Cerebellar nuclear complex (tissue), 1 donor: ENCODE data around the gene TPK1.
"Not testable (repeated sequence)": the region's sequence is repeated elsewhere in the genome, so short reads cannot be mapped to it uniquely, and the experiment has no call there.

ENCODE experiments used
- DNase-seq, 2 experiments: peaks; one replicate each; lab custom pipeline; 2025; lab: John Stamatoyannopoulos, UW

The TPK1 gene

DNA sequence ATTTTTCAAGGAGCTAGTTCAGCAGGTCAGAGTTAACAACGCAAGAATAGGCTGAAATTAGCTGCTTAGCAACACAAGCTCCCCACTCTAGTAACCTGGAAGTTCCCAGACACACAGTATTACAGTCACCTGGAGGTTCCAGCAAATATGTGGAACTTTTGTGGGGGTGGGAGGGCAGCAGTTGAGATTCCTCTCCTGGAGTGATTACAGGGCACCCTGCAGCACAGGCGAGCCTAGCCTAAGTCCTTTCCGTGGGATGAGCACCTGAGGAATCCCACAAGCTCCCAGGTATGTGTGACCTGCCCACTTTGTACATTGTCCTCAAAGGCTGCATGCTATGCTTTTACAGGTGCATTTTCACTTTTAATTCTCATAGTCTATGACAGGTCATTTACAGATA is 13.6 kb downstream of the TPK1 start:
- no peak for DNase-seq

- no peak for DNase-seq
Measured at GRCh38 chr7:144821067-144821466, 14.8 kb downstream of the TPK1 start.

DNA sequence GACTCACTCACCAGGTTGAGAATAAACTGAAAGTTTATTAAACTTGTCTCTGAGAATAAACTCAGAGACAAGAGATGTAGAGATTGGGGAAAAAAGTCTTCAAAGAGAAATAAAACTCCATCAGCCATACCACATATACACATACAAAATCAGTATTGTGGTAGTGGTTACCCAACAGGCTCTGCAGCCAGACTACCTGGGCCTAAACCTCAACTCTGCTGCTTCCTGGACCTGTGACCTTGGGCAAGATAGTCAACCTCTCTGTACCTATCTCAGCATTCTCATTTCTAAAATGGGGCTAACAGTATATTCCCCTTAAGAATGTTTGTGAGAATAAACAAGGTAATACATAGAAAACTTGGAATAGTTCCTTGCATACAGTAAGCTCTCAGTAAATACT is 15.3 kb downstream of the TPK1 start:
- no peak for DNase-seq

GRCh38 chr7:144819566-144819965 is 16.3 kb downstream of the TPK1 start:
- DNase-seq, result no peak

DNA sequence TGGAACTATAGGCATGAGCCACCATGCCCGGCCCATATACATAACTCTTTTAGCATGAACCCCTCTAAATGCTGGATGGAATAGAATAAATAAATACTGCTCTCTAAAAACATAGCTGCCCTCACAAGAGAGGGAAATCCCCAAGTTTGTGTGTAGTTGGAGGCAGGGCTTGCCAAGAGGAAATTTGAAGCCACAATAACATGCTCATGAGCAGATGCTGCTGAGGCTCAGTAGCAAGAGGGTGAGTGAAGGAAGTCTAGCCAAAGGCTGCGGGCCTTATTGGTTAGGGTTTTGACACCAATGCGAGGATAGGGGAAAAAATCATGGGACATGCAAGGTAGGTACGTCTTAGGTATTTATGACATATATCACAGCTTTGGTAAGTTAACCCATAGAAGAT is 17.3 kb downstream of the TPK1 start:
- no peak for DNase-seq

GRCh38 chr7:144817001-144817400 is 18.9 kb downstream of the TPK1 start:
- no peak for DNase-seq

- no peak for DNase-seq
Measured at GRCh38 chr7:144814299-144814698, 21.6 kb downstream of the TPK1 start.

GRCh38 chr7:144812379-144813283 is 23.2 kb downstream of the TPK1 start:
- no peak for DNase-seq

GRCh38 chr7:144805627-144806239 is 30.1 kb downstream of the TPK1 start:
- DNase-seq, result no peak

GRCh38 chr7:144800678-144801436 is 35.0 kb downstream of the TPK1 start:
- DNase-seq, result not testable (repeated sequence)

DNA sequence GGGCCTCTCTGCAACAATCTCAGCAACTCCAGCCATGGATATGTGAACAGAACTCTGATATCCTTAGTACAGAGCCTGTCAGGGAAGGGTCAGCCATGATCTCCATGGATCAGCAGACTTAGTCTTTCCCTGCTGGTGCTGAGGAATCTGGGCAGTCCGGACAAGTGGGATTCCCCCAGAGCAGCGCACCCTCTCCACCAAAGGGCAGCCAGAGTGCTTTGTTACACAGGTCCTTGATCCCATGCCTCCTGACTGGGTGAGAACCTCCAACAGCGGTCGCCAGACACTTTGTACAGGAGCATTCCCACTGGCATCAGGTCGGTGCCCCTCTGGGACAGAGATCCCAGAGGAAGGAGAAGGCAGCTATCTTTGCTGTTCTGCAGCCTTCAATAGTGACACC is 38.9 kb downstream of the TPK1 start:
- no peak for DNase-seq

DNA sequence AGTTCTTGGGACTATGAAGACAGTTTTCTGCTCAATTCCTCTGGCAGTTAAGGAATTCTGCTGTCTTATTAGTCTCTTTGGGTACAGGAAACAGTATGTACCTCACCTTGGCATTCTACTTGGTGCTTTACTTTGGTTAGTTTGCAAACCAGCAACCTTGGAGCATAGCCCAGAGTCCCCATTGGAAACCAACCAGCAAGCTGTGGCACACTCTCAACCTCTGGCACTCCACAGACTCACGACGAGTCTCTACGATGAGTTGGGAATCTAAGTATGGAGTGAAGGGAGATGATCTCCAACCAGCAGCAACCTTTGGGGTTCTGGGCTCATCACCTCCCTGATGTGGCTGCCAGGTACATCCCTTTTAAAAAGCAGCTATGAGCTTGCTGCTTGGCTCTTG is 43.8 kb downstream of the TPK1 start:
- DNase-seq, result no peak

- DNase-seq, result no peak
Measured at GRCh38 chr7:144791488-144791887, 44.4 kb downstream of the TPK1 start.

DNA sequence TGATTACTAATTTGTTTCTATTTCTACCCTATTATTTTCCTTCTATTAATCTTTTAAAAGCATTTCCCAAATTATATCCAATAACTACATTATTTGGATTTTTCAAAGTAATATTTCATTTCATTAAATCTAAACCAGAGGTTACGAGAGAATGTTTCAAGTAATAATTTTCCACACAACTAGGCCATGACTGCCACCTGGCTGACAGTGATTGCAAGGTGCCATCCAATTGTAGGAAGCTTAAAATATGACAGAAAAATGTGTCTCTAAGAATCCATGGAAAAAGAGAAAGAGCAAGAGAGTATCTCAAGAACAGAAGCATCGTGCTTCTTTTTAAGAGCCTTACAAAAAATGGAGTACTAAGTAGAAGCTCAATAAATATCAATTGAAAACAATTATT is 48.7 kb downstream of the TPK1 start:
- DNase-seq, result no peak

GRCh38 chr7:144786522-144786921 is 49.3 kb downstream of the TPK1 start:
- DNase-seq, result no peak

DNA sequence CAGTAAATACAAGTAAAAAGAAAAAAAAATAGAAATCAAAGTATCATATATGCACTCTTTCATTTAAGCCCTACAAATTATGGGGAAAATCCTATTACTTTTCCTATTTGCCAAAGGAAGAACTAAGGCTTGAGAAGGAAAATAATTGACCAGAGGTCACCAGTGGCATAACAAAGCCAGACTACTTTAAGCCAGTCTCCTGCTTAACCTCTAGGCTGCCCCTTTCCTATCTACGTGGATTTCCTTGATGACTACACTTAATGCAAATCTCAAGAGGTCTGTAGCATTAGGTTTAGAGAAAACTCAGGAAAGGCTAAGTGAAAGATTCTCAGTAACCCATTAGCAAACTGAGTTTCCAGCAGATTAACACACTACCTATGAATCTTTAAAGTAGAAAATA is 49.8 kb downstream of the TPK1 start:
- DNase-seq, result no peak

DNA sequence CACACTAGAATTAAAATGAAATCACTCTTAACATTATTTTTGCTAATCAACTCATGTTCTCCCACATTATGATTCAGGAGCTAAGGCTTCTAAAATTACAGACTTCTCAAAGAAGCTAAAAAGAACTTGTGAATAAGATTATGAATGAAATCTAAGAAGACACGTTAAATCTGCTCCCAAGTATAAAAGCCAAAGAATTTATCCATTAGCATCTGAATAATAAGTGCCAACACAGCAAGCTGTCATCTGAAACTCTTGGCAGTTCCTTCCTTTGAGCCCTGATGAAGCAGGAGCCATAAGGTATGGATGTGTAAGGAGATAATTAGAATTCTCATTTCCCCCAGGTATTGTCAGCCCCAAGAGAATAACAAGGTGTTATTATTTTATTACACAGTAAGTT is 50.3 kb downstream of the TPK1 start:
- no peak for DNase-seq

GRCh38 chr7:144784943-144785342 is 50.9 kb downstream of the TPK1 start:
- no peak for DNase-seq

DNA sequence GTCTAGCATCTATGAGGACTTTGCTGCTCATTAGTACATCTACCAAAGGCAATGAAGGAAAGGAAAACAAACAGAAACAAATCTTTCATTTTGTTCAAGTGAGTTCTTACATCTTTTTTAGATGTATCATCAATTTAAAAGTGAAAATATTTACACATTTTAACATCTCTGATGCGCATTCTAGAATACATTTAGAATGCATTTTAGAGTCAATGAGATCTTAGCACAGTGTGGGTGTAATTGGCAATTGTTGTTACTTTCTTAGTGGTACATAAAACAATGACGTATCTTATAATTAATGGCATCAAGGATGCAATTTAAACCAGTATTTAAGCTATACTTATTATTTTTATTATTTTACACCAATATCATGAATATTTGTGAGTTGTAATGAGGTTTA is 51.4 kb downstream of the TPK1 start:
- no peak for DNase-seq

DNA sequence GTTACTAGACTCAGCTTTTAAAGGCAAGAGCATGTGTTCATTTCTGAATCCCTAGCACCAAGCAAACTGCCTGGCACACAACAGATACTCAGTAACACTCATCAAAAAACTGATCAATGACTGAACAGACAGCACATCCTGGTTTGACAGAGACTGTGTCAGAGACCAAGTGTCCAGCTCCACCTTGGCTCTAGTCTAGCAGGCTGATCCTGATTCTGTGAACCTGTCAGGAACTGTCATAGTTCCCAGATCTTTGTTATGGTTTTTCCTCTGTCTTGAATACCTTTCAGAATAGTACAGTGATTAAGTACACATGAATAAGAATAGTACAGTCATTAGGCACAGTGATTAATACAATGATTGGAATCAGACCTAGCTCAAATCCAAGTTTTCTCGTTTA is 53.0 kb downstream of the TPK1 start:
- DNase-seq, result no peak

- DNase-seq, result no peak
Measured at GRCh38 chr7:144780071-144780608, 55.7 kb downstream of the TPK1 start.

DNA sequence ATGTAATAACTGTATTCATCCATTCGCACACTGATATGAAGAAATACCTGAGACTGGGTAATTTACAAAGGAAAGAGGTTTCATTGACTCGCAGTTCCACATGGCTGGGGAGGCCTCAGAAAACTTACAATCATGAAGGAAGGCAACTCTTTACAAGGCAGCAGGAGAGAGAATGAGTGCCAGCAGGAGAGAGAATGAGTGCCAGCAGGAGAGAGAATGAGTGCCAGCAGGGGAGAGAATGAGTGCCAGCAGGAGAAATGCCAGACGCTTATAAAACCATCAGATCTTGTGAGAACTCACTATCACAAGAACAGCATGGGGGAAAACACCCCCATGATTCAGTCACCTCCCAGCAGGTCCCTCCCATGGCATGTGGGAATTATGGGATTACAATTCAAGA is 58.0 kb downstream of the TPK1 start:
- DNase-seq, result not testable (repeated sequence)
